ENCODE measurements around the gene FDX1.
A peak's percentile ranks its signal among the peaks of the same experiment; 100 is the strongest.
"Not testable (repeated sequence)": the region's sequence is repeated elsewhere in the genome, so short reads cannot be mapped to it uniquely, and the experiment has no call there.

FDX1 gene

GRCh38 chr11:110429731-110430266, at the start of gene FDX1:
Gene FDX1, plus strand, starts transcription at chr11:110429948. Its CDS starts 173 bp downstream, at chr11:110430121.
- DNase-seq (ENCODE audit: low read depth in 2 of 3, low spot score in 1 of 3): peak; percentile 69 to 81 (median 73)

GRCh38 chr11:110380836-110381622, 48.7 kb upstream of the FDX1 start:
- no peak for DNase-seq (ENCODE audit: low read depth in 2 of 3, low spot score in 1 of 3)

- not testable (repeated sequence) for DNase-seq (ENCODE audit: low read depth in 2 of 3, low spot score in 1 of 3)
These were observed 41.5 kb upstream of the FDX1 start for GRCh38 chr11:110388231-110388630.

- no peak for DNase-seq (ENCODE audit: low read depth in 2 of 3, low spot score in 1 of 3)
These were observed 39.8 kb upstream of the FDX1 start for GRCh38 chr11:110389965-110390364.

- DNase-seq (ENCODE audit: low read depth in 2 of 3, low spot score in 1 of 3): no peak
These were observed 37.7 kb upstream of the FDX1 start for GRCh38 chr11:110392056-110392455.

- DNase-seq (ENCODE audit: low read depth in 2 of 3, low spot score in 1 of 3): not testable (repeated sequence)
These were observed 32.0 kb upstream of the FDX1 start for GRCh38 chr11:110397668-110398286.

- DNase-seq (ENCODE audit: low read depth in 2 of 3, low spot score in 1 of 3): not testable (repeated sequence)
These were observed 26.2 kb upstream of the FDX1 start for GRCh38 chr11:110403585-110403984.

GRCh38 chr11:110405636-110406035, 24.1 kb upstream of the FDX1 start:
- DNase-seq (ENCODE audit: low read depth in 2 of 3, low spot score in 1 of 3): not testable (repeated sequence)

- no peak for DNase-seq (ENCODE audit: low read depth in 2 of 3, low spot score in 1 of 3)
These were observed 22.4 kb upstream of the FDX1 start for GRCh38 chr11:110407315-110407714.

GRCh38 chr11:110409174-110409573, 20.6 kb upstream of the FDX1 start:
- no peak for DNase-seq (ENCODE audit: low read depth in 2 of 3, low spot score in 1 of 3)

GRCh38 chr11:110410651-110411050, 19.1 kb upstream of the FDX1 start:
- DNase-seq (ENCODE audit: low read depth in 2 of 3, low spot score in 1 of 3): no peak

- no peak for DNase-seq (ENCODE audit: low read depth in 2 of 3, low spot score in 1 of 3)
These were observed 14.7 kb upstream of the FDX1 start for GRCh38 chr11:110415081-110415480.

- not testable (repeated sequence) for DNase-seq (ENCODE audit: low read depth in 2 of 3, low spot score in 1 of 3)
These were observed 8.1 kb upstream of the FDX1 start for GRCh38 chr11:110421658-110422057.

- DNase-seq (ENCODE audit: low read depth in 2 of 3, low spot score in 1 of 3): no peak
These were observed 7.3 kb upstream of the FDX1 start for GRCh38 chr11:110422306-110422905.

- no peak for DNase-seq (ENCODE audit: low read depth in 2 of 3, low spot score in 1 of 3)
These were observed 4.8 kb upstream of the FDX1 start for GRCh38 chr11:110424775-110425444.

- DNase-seq (ENCODE audit: low read depth in 2 of 3, low spot score in 1 of 3): no peak
These were observed 3.8 kb upstream of the FDX1 start for GRCh38 chr11:110425751-110426545.

- no peak for DNase-seq (ENCODE audit: low read depth in 2 of 3, low spot score in 1 of 3)
These were observed 1.7 kb upstream of the FDX1 start for GRCh38 chr11:110428040-110428439.

- no peak for DNase-seq (ENCODE audit: low read depth in 2 of 3, low spot score in 1 of 3)
These were observed 605 bp upstream of the FDX1 start for GRCh38 chr11:110428956-110429730.

- peak in 1 of 3 donors; percentile 7 for DNase-seq (ENCODE audit: low read depth in 2 of 3, low spot score in 1 of 3)
These were observed 711 bp downstream of the FDX1 start for GRCh38 chr11:110430267-110431050.
